Uterus (tissue), 4 donors: Measurements from ENCODE around the gene CCSER1. TPM values are rescaled to one million over a fixed set of nuclear protein-coding genes. Genes with fewer than 3 reads are reported as not detected.

ENCODE experiments used
- DNase-seq, 2 donors: peaks; one replicate each; pipeline ENCODE4 v3.0.0-alpha.2; 2019 to 2020
- H3K27ac ChIP-seq, 2 donors: fragments of 200-600 bp; sonication (generic); 1 replicate in 1 of 2; 2 replicates in 1 of 2; pipeline ENCODE4 v1.5.1; 2016 to 2018
- H3K27me3 ChIP-seq, 2 donors: fragments of 200-600 bp; sonication (generic); one replicate each; pipeline ENCODE4 v1.5.1; 2018 to 2019; ENCODE audit warnings: control low read depth in 1 of 2
- H3K36me3 ChIP-seq, 2 donors: fragments of 200-600 bp; sonication (generic); one replicate each; pipeline ENCODE4 v1.5.1; 2019; ENCODE audit warnings: control low read depth in 1 of 2
- H3K4me1 ChIP-seq, 2 donors: fragments of 200-600 bp; sonication (generic); one replicate each; pipeline ENCODE4 v1.5.1; 2018 to 2019; ENCODE audit warnings: control low read depth in 1 of 2
- H3K4me3 ChIP-seq, 2 donors: fragments of 200-600 bp; sonication (generic); 1 replicate in 1 of 2; 2 replicates in 1 of 2; pipeline ENCODE4 v1.5.1; 2018 to 2019; ENCODE audit warnings: mild to moderate bottlenecking in 1 of 2
- H3K9me3 ChIP-seq, 2 donors: fragments of 200-600 bp; sonication (generic); one replicate each; pipeline ENCODE4 v1.5.1; 2019; ENCODE audit warnings: control low read depth in 1 of 2
- POLR2A ChIP-seq, 2 donors: fragments of 450-650 bp; IDR thresholded peaks; one replicate each; pipeline ENCODE4 v1.6.1; 2016; ENCODE audit warnings: antibody characterized with exemption in 2 of 2, mild to moderate bottlenecking in 1 of 2, moderate library complexity in 1 of 2
- intact Hi-C: fragments of 100-400 bp; cut with DNase I; formaldehyde crosslinking; loops from one replicate; pipeline ENCODE4 v1.15.1; 2023; ENCODE audit warnings: low total_unique reads
- total RNA-seq, 4 donors: library from RNA; depleted of rRNA in 3 of 4; stranded (reverse); fragments of >200 nt in 3 of 4; gene quantifications; one replicate each; pipeline versions ENCODE4 v1.1.0 to v1.2.4, GENCODE V29; 2014 to 2023
- TF ChIP-seq, protein P1 (sequence below), 4 experiments: fragments of 200-600 bp in 2 of 4; fragments of 450-650 bp in 2 of 4; sonication (generic) in 2 of 4; IDR thresholded peaks; one replicate each; pipeline ENCODE4 v1.5.1; 2016 to 2019; ENCODE audit warnings: antibody characterized with exemption in 4 of 4, mild to moderate bottlenecking in 2 of 4, moderate library complexity in 1 of 4
- donor health status: DM: yes; HTN: yes; CAD: no.

Gene CCSER1
- total RNA-seq, 4 donors from 2014 or later = 2.8 to 54.7 (median 11.9) TPM

DNA sequence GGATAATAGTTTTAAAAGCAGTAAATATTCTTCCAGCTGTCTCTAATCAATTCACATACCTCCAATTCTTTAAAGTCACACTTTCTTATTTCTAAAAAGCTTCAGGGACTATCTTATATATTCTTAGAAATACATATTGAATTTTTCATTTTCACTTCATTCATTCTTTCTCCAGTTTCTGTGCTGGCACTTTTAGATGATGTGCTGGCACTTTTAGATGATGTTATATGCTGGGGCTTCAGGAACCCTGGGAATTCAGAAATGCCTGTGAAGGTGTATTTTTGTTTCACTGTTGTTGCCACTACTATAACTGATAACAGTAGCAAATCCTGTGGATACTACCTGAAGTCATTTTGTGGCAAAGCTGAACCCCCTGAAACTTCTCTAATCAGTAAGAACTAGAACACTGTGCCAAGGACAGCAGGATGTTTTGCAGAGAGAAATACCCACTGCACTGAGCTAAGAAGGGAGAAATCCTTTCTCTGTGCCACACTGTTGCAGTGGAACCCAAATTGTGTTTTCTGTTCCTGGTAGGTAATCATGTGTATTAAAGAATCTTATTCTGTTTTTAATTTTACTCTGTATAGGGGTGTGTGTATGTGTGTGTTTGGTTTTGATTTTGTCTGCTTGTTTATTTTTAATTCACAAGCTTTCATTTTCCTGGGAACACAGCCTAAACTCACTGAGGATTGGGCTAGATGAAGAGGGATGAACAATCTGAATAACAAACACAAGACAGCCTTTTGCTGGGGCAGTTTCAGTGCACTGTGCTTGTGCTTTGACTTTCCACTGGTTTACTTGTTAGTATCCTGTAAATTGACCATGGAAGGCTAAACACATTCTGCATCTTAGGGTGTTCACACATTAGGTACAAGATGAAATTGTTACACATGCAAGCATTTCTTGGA lies 898.3 kb downstream of the CCSER1 start:
- no peak for DNase-seq
- H3K36me3 ChIP-seq = no peaks in the 10 kb centered on the region
- H3K27me3 ChIP-seq = no peaks in the 10 kb centered on the region
- intact Hi-C loops = no loop called here
- H3K4me3 ChIP-seq = no peak overlapping the region
- no peaks in the 10 kb centered on the region for H3K4me1 ChIP-seq
- no peak for TF ChIP-seq POLR2A (IDR thresholded peaks at IDR 0.05)
- TF ChIP-seq, protein P1, sequence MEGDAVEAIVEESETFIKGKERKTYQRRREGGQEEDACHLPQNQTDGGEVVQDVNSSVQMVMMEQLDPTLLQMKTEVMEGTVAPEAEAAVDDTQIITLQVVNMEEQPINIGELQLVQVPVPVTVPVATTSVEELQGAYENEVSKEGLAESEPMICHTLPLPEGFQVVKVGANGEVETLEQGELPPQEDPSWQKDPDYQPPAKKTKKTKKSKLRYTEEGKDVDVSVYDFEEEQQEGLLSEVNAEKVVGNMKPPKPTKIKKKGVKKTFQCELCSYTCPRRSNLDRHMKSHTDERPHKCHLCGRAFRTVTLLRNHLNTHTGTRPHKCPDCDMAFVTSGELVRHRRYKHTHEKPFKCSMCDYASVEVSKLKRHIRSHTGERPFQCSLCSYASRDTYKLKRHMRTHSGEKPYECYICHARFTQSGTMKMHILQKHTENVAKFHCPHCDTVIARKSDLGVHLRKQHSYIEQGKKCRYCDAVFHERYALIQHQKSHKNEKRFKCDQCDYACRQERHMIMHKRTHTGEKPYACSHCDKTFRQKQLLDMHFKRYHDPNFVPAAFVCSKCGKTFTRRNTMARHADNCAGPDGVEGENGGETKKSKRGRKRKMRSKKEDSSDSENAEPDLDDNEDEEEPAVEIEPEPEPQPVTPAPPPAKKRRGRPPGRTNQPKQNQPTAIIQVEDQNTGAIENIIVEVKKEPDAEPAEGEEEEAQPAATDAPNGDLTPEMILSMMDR (IDR thresholded peaks at IDR 0.05) = no peak
- H3K9me3 ChIP-seq = no peaks in the 10 kb centered on the region
- H3K27ac ChIP-seq = no peak overlapping the region

DNA sequence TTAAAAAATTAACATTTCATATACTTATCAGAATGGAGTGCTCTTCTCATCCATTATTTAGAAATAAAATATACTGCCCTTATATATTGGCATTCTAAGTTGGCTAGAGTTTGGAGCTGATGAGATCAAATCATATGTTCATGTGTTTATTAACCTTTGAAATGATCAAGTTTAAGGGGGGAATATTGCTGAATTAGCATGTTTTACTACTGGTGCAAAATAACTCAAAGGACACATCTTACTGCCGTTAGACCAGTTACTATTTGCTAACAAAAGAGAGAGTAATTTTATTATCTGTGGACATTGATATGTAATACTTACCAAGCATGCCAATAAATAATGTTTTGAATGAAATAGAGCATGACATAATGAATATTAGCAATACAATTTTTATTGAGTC lies 901.0 kb downstream of the CCSER1 start:
- Histone ChIP-seq H3K27ac (no peak overlapping the region), H3K4me3 (no peak overlapping the region), H3K4me1 (no peaks in the 10 kb centered on the region), H3K27me3 (no peaks in the 10 kb centered on the region), H3K36me3 (no peaks in the 10 kb centered on the region), H3K9me3 (no peaks in the 10 kb centered on the region)
- DNase-seq = no peak
- TF ChIP-seq, protein P1 (IDR thresholded peaks at IDR 0.05) = no peak
- TF ChIP-seq POLR2A (IDR thresholded peaks at IDR 0.05) = no peak
- intact Hi-C loops = no loop called here

DNA sequence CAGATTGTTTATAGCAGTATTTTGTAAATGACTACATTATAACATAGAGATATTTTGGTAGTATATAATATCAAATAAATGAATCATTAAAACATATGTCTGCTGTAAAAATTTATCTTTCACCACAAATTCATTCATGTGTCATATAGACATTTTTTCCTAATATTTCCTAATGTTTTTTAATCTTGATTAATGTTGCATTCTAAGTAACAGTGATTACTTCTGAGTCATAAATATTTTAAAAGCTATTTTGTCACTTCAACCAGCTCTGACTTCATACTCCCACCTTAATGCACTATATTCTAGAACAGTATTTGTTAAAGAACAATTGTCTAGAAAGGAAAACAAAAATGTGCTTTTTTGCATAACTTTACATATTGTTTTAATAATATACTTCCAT lies 904.6 kb downstream of the CCSER1 start:
- H3K4me1 ChIP-seq = no peaks in the 10 kb centered on the region
- H3K9me3 ChIP-seq = no peaks in the 10 kb centered on the region
- intact Hi-C loops = no loop called here
- no peak for TF ChIP-seq POLR2A (IDR thresholded peaks at IDR 0.05)
- TF ChIP-seq, protein P1 (IDR thresholded peaks at IDR 0.05) = no peak
- no peak overlapping the region for H3K27ac ChIP-seq
- no peaks in the 10 kb centered on the region for H3K27me3 ChIP-seq
- no peak for DNase-seq
- no peak overlapping the region for H3K4me3 ChIP-seq
- no peaks in the 10 kb centered on the region for H3K36me3 ChIP-seq

DNA sequence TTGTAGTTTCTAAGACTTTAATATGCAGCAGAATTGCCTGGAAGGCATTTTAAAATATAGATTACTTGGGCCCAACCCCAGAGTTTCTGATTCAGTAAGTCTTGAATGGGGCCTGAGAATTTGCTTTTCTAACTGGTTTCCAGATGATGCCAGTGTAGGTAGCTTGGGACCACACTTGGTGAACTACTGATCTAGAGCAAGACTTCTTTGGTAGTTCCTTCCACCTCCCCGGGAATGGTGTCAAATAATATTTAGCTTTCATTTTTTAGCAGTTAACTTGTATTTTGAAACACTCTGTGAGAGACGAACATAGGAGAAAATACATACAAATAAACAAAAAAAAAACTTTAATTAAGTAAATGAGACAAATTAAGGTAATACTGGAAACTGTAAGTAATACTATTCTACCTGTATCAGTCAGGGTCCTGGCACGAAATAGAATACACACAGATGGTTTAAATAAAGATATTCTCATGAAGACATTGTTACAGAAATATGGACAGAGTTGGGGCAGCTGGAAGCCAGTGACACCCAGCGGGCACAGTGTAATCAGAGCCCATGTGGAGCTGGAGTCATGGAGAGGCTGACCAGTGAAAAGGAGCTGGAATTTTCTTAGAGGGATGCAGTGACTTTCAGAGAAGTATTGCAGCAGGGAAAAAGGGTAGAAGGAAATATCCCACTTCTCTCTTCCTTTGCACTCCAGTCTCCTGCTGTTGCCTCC lies 905.7 kb downstream of the CCSER1 start:
- no peak overlapping the region for H3K4me3 ChIP-seq
- no peak overlapping the region for H3K27ac ChIP-seq
- intact Hi-C loops = no loop called here
- no peaks in the 10 kb centered on the region for H3K36me3 ChIP-seq
- no peaks in the 10 kb centered on the region for H3K4me1 ChIP-seq
- no peaks in the 10 kb centered on the region for H3K9me3 ChIP-seq
- no peak for TF ChIP-seq POLR2A (IDR thresholded peaks at IDR 0.05)
- TF ChIP-seq, protein P1 (IDR thresholded peaks at IDR 0.05) = no peak
- no peaks in the 10 kb centered on the region for H3K27me3 ChIP-seq
- DNase-seq = no peak

DNA sequence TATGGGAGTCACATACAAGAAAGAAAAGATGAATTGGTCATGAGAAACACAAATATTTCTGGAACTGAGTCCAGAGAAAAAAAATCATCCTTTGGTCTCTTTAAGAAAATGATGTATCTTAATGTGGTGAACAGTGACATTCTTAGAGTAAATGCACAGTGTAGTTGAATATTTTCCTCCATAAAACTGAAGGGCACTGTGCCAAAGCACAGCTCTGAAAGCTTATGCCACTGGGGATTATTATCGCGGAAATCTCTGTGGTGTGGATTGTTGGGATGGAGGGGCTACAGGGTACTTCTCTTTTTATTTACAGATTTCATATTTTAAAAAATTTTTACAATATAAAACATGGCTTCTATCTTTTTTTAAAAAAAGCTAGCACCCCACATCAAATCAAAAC lies 908.1 kb downstream of the CCSER1 start:
- no peak for TF ChIP-seq POLR2A (IDR thresholded peaks at IDR 0.05)
- TF ChIP-seq, protein P1 (IDR thresholded peaks at IDR 0.05) = no peak
- intact Hi-C loops = no loop called here
- DNase-seq = no peak
- Histone ChIP-seq H3K4me1 (no peaks in the 10 kb centered on the region), H3K36me3 (no peaks in the 10 kb centered on the region), H3K4me3 (no peak overlapping the region), H3K27me3 (no peaks in the 10 kb centered on the region), H3K9me3 (no peaks in the 10 kb centered on the region), H3K27ac (no peak overlapping the region)
